HCT116 (cell line): ENCODE results near the gene HS6ST1.

Experiments used
- CEBPB ChIP-seq: IDR thresholded peaks from 2 replicates; pipeline ENCODE4 v1.6.1; 2012; ENCODE audit warnings: low read depth
- CTCF ChIP-seq, 3 experiments: fragments of 200-600 bp in 1 of 3; sonication (generic) in 1 of 3; IDR thresholded peaks in 2 of 3; conservative IDR thresholded peaks in 1 of 3; 2 replicates each; pipeline ENCODE4 v1.5.1; 2012 to 2017; ENCODE audit warnings: low read depth in 2 of 3, low read length in 2 of 3, antibody characterized with exemption in 1 of 3, borderline replicate concordance in 1 of 3, control low read depth in 1 of 3, mild to moderate bottlenecking in 1 of 3, mixed read lengths in 1 of 3, mixed run types in 1 of 3, moderate library complexity in 1 of 3; ENCODE audit not compliant: insufficient read depth in 1 of 3
- ELF1 ChIP-seq: IDR thresholded peaks from 2 replicates; pipeline ENCODE4 v1.6.1; 2012; ENCODE audit warnings: low read depth, borderline replicate concordance
- EZH2 ChIP-seq: fragments of 200-600 bp; sonication (generic); IDR thresholded peaks from 2 replicates; pipeline ENCODE4 v1.6.1; 2017; ENCODE audit warnings: antibody characterized with exemption, mixed run types
- EZH2phosphoT487 ChIP-seq: fragments of 200-600 bp; IDR thresholded peaks from 2 replicates; pipeline ENCODE4 v1.6.1; 2018; ENCODE audit warnings: antibody characterized with exemption, borderline replicate concordance
- POLR2A ChIP-seq: IDR thresholded peaks from 2 replicates; pipeline ENCODE4 v1.7.0; 2011; ENCODE audit warnings: borderline replicate concordance; ENCODE audit not compliant: insufficient read depth, insufficient read length; ENCODE audit errors: extremely low read depth
- POLR2AphosphoS5 ChIP-seq: IDR thresholded peaks from 2 replicates; pipeline ENCODE4 v1.6.1; 2011; ENCODE audit warnings: mild to moderate bottlenecking, low read depth, low read length, moderate library complexity
- RAD21 ChIP-seq: IDR thresholded peaks from 2 replicates; pipeline ENCODE4 v1.6.1; 2012; ENCODE audit warnings: low read depth, mild to moderate bottlenecking
- SIN3A ChIP-seq: IDR thresholded peaks from 2 replicates; pipeline ENCODE4 v1.6.1; 2012; ENCODE audit warnings: low read depth
- SP1 ChIP-seq: IDR thresholded peaks from 2 replicates; pipeline ENCODE4 v1.6.1; 2012; ENCODE audit warnings: low read depth
- TCF7L2 ChIP-seq: IDR thresholded peaks from 2 replicates; pipeline ENCODE4 v1.7.0; 2011; ENCODE audit warnings: borderline replicate concordance, inconsistent platforms; ENCODE audit not compliant: insufficient read depth, insufficient read length; ENCODE audit errors: extremely low read depth
- ZBTB33 ChIP-seq: IDR thresholded peaks from 2 replicates; pipeline ENCODE4 v1.6.1; 2011; ENCODE audit warnings: mild to moderate bottlenecking, low read length, moderate library complexity; ENCODE audit not compliant: insufficient replicate concordance; ENCODE audit errors: extremely low read depth
- ZFX ChIP-seq: fragments of 450-650 bp; IDR thresholded peaks from 2 replicates; pipeline ENCODE4 v1.6.1; 2017
- ZNF274 ChIP-seq: fragments of 200-500 bp; sonication (Bioruptor generic); IDR thresholded peaks from 2 replicates; pipeline ENCODE4 v1.6.1; 2014; ENCODE audit warnings: mild to moderate bottlenecking, low read depth, low read length, inconsistent platforms

- TF ChIP-seq CTCF (IDR thresholded peaks at IDR 0.05 in 2 of 3, conservative IDR thresholded peaks at IDR 0.05 in 1 of 3; ENCODE audit: borderline replicate concordance in 1 of 3, insufficient read depth in 1 of 3, low read depth in 2 of 3, low read length in 2 of 3), result peak; percentile 31 to 82 (median 75); a peak in 5 of 6 replicates
- no peak for TF ChIP-seq ZBTB33
- TF ChIP-seq POLR2A, result no peak
- TF ChIP-seq RAD21, result peak; percentile 61
- TF ChIP-seq ZNF274, result no peak
- TF ChIP-seq EZH2phosphoT487, result no peak
- TF ChIP-seq ZFX, result peak; percentile 42; the same call in 1 of the 2 replicates
- TF ChIP-seq SIN3A, result no peak
- no peak for TF ChIP-seq EZH2
- peak; percentile 77 for TF ChIP-seq POLR2AphosphoS5
- peak; percentile 34 for TF ChIP-seq TCF7L2
- TF ChIP-seq ELF1, result no peak
- TF ChIP-seq SP1, result peak; percentile 89
- TF ChIP-seq CEBPB, result no peak
Measured at GRCh38 chr2:128321784-128322714, 3.4 kb upstream of the HS6ST1 start.
